Stimulated activated CD4-positive, alpha-beta T cell treated with anti-CD3 and anti-CD28 coated beads, Interleukin-12 subunit alpha, Interleukin-12 subunit beta, amount 100 ng/mL, for 4 hours (primary cell): ENCODE results near the gene BRAT1.
A peak's percentile ranks its signal among the peaks of the same experiment; 100 is the strongest.

Source experiments
- DNase-seq: peaks from one replicate; pipeline ENCODE4 v3.0.0-alpha.2; 2020

BRAT1 gene

GRCh38 chr7:2509298-2509906, 45.9 kb downstream of the BRAT1 start:
- no peak for DNase-seq

- peak; percentile 59 for DNase-seq
Measured at GRCh38 chr7:2508327-2509215, 46.8 kb downstream of the BRAT1 start.

GRCh38 chr7:2507917-2508306, 47.4 kb downstream of the BRAT1 start:
- DNase-seq: no peak

- no peak for DNase-seq
Measured at GRCh38 chr7:2507208-2507916, 48.0 kb downstream of the BRAT1 start.

- DNase-seq: no peak
Measured at GRCh38 chr7:2505401-2505800, 49.9 kb downstream of the BRAT1 start.

- DNase-seq: no peak
Measured at GRCh38 chr7:2504889-2505375, 50.4 kb downstream of the BRAT1 start.

GRCh38 chr7:2504128-2504888, 51.0 kb downstream of the BRAT1 start:
- DNase-seq: no peak

GRCh38 chr7:2503056-2503941, 52.0 kb downstream of the BRAT1 start:
- DNase-seq: no peak

- DNase-seq: no peak
Measured at GRCh38 chr7:2502647-2502966, 52.7 kb downstream of the BRAT1 start.

- DNase-seq: no peak
Measured at GRCh38 chr7:2501947-2502646, 53.2 kb downstream of the BRAT1 start.

- no peak for DNase-seq
Measured at GRCh38 chr7:2500701-2501100, 54.6 kb downstream of the BRAT1 start.

- no peak for DNase-seq
Measured at GRCh38 chr7:2499719-2500430, 55.4 kb downstream of the BRAT1 start.

- no peak for DNase-seq
Measured at GRCh38 chr7:2499181-2499580, 56.1 kb downstream of the BRAT1 start.

- DNase-seq: no peak
Measured at GRCh38 chr7:2498708-2499107, 56.6 kb downstream of the BRAT1 start.

GRCh38 chr7:2497500-2498336, 57.6 kb downstream of the BRAT1 start:
- DNase-seq: no peak

GRCh38 chr7:2497065-2497464, 58.3 kb downstream of the BRAT1 start:
- DNase-seq: no peak

GRCh38 chr7:2496375-2496774, 58.9 kb downstream of the BRAT1 start:
- DNase-seq: no peak

GRCh38 chr7:2495418-2496299, 59.7 kb downstream of the BRAT1 start:
- DNase-seq: no peak
